ENCODE results near the gene APBA2.

DNA sequence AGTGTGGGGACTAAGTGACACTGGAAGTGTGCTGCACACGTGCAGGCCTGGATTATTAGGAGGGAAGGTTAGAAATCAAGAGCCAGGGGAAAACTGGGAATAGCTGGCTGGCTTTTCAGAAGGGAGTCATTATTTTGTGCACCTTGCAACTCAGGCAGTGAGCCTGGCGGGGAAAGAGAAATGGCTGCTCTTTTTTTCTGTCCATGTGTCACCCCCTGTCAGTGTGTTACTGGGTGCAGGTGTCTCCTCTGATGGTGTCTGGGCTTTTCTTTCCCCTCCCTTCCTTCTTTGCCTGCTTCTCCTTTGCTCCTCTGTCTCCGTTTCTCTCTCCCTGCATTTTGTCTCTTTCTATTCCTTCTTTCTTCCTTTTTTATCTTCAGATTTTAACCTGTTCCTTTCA is 130.7 kb downstream of the APBA2 start:
- TF ChIP-seq, protein P1, sequence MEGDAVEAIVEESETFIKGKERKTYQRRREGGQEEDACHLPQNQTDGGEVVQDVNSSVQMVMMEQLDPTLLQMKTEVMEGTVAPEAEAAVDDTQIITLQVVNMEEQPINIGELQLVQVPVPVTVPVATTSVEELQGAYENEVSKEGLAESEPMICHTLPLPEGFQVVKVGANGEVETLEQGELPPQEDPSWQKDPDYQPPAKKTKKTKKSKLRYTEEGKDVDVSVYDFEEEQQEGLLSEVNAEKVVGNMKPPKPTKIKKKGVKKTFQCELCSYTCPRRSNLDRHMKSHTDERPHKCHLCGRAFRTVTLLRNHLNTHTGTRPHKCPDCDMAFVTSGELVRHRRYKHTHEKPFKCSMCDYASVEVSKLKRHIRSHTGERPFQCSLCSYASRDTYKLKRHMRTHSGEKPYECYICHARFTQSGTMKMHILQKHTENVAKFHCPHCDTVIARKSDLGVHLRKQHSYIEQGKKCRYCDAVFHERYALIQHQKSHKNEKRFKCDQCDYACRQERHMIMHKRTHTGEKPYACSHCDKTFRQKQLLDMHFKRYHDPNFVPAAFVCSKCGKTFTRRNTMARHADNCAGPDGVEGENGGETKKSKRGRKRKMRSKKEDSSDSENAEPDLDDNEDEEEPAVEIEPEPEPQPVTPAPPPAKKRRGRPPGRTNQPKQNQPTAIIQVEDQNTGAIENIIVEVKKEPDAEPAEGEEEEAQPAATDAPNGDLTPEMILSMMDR (IDR thresholded peaks at IDR 0.05), result no peak
- TF ChIP-seq POLR2A (IDR thresholded peaks at IDR 0.05) (no peak), POLR2AphosphoS5 (IDR thresholded peaks at IDR 0.05; ENCODE audit: insufficient read depth in 1 of 2, low read depth in 1 of 2) (no peak)
